Measurements from ENCODE around the gene SNCB. TPM values are rescaled to one million over a fixed set of nuclear protein-coding genes. Genes with fewer than 3 reads are reported as not detected.

SNCB gene
- total and polyA plus RNA-seq, 9 donors, result 0.13 TPM; not detected in 8

GRCh38 chr5:176643491-176644219 lies 13.3 kb upstream of the SNCB start:
- WGBS, 3 donors, result 61 to 75% (median 73%) methylated on average over 11 of the region's 11 CpGs
- intact Hi-C loops (cut with DNase I), result no loop called here
- H3K36me3 ChIP-seq, result no peaks in the 10 kb centered on the region

DNA sequence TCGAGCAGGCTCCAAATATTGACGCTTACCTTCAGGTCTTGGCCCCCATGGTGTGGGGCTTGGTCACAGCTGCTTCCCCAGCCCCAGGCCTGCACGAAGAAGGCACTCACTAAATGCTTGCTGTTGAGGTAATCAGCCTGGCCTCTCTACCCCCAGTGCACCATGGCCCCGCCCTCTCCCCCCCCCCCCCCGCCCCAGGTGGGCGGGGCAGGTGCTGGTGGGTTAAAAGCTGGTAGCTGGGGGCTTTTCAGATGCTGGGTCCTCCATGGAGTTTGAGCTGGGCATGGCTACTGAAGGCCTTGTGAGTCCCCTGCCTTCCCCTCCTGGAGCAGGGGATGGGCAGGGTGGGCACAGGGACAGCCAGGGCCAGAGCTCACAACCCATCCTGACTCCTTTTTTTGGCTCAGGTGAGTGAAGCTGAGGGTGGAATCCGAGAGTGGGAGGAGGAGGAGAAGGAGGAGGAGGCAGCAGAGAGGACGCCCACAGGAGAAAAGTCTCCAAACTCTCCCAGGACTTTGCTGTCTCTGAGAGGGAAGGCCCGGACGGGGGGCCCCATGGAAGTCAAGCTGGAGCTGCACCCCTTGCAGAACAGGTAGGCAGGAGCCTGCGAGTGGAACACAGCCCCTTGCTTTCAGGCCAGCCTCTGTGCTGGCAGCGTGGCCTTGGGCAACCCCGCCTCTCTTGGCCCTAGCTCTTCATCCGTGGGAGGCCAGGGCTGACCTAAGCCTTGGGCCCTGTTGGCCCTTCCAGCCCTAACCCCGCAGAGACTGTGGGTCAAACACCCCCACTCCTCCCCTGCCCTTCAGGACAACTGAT lies 12.5 kb upstream of the SNCB start:
- Histone ChIP-seq H3K4me3 (no peak overlapping the region), H3K36me3 (no peaks in the 10 kb centered on the region), H3K9me3 (no peaks in the 10 kb centered on the region), H3K27me3 (no peaks in the 10 kb centered on the region), H3K27ac (no peak overlapping the region), H3K4me1 (ENCODE audit: insufficient read depth) (peaks cover 3% of the 10 kb centered on the region)
- DNase-seq, result no peak
- WGBS, 3 donors, result 35 to 41% (median 38%) methylated on average over 12 to 15 of the region's 15 CpGs
- no peak for TF ChIP-seq CTCF (IDR thresholded peaks at IDR 0.05)
- no peak for TF ChIP-seq POLR2A (IDR thresholded peaks at IDR 0.05)
- no peak for TF ChIP-seq EP300 (IDR thresholded peaks at IDR 0.05)
- intact Hi-C loops (cut with DNase I), result no loop called here

More at GRCh38 chr5:176643491-176644219, 13.3 kb upstream of the SNCB start:
- TF ChIP-seq EP300 (IDR thresholded peaks at IDR 0.05) (no peak), POLR2A (IDR thresholded peaks at IDR 0.05) (no peak), CTCF (IDR thresholded peaks at IDR 0.05) (no peak)
- no peak overlapping the region for H3K27ac ChIP-seq
- H3K4me3 ChIP-seq, result no peak overlapping the region
- peaks cover 9% of the 10 kb centered on the region for H3K4me1 ChIP-seq (ENCODE audit: insufficient read depth)
- no peaks in the 10 kb centered on the region for H3K9me3 ChIP-seq
- DNase-seq, result no peak
- no peaks in the 10 kb centered on the region for H3K27me3 ChIP-seq

GRCh38 chr5:176640616-176641015 lies 10.3 kb upstream of the SNCB start:
- 74 to 77% (median 76%) methylated on average over 4 of the region's 4 CpGs for WGBS, 3 donors
- H3K36me3 ChIP-seq, result no peaks in the 10 kb centered on the region
- no peaks in the 10 kb centered on the region for H3K27me3 ChIP-seq
- intact Hi-C loops (cut with DNase I), result no loop called here
- no peaks in the 10 kb centered on the region for H3K9me3 ChIP-seq
- H3K4me3 ChIP-seq, result no peak overlapping the region
- no peak overlapping the region for H3K27ac ChIP-seq
- no peaks in the 10 kb centered on the region for H3K4me1 ChIP-seq (ENCODE audit: insufficient read depth)
- DNase-seq, result no peak
- TF ChIP-seq POLR2A (IDR thresholded peaks at IDR 0.05) (no peak), EP300 (IDR thresholded peaks at IDR 0.05) (no peak), CTCF (IDR thresholded peaks at IDR 0.05) (no peak)

DNA sequence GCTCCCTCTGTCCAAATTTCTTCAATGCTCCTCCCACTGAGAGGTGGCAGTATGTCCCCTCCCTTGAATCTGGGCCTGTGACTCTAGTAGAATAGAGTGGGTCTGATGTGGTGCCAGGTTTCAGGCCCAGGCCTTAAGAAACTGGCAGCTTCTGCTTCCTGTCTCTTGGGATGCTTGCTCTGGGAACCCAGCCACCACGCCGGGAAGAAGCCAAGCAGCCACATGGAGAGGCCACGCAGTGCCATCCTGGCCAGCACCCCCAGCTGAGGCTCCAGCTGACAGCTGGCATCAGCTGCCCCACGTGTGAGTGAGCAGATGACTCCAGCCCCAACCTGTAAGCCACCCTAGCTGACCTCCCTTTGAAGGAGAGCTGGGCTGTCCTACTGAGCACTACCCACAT lies 9.6 kb upstream of the SNCB start:
- no peaks in the 10 kb centered on the region for H3K36me3 ChIP-seq
- H3K27ac ChIP-seq, result no peak overlapping the region
- no peaks in the 10 kb centered on the region for H3K27me3 ChIP-seq
- 33 to 43% (median 34%) methylated on average over 4 of the region's 4 CpGs for WGBS, 3 donors
- H3K4me1 ChIP-seq (ENCODE audit: insufficient read depth), result no peaks in the 10 kb centered on the region
- no peak overlapping the region for H3K4me3 ChIP-seq
- no peak for TF ChIP-seq POLR2A (IDR thresholded peaks at IDR 0.05)
- TF ChIP-seq CTCF (IDR thresholded peaks at IDR 0.05), result no peak
- no peak for TF ChIP-seq EP300 (IDR thresholded peaks at IDR 0.05)
- intact Hi-C loops (cut with DNase I), result no loop called here
- no peak for DNase-seq
- no peaks in the 10 kb centered on the region for H3K9me3 ChIP-seq

Data from ovary (tissue), 9 donors.